ENCODE measurements around the gene ZNF780A. TPM values are rescaled to one million over a fixed set of nuclear protein-coding genes. Genes with fewer than 3 reads are reported as not detected.

ZNF780A gene
- total and polyA plus RNA-seq, 2 of the 13 experiments (the other 11 are each of a cell fraction or from before 2014, with no cell fraction given), result 13.5 to 22.7 TPM

GRCh38 chr19:40055832-40056504, 34.8 kb downstream of the ZNF780A start, which contains the start of gene ZNF780B (continued):
- no peak for TF ChIP-seq PRDM15 (CRISPR knock-in tag; IDR thresholded peaks at IDR 0.05)
- TF ChIP-seq U2AF2 (IDR thresholded peaks at IDR 0.05; ENCODE audit: low read depth, low read length), result no peak
- no peak for TF ChIP-seq KDM6A (CRISPR knock-in tag; IDR thresholded peaks at IDR 0.05; ENCODE audit: low read depth)
- peak; percentile 40; the same call in 1 of the 2 replicates for TF ChIP-seq ZNF276 (CRISPR knock-in tag; IDR thresholded peaks at IDR 0.05; ENCODE audit: low read depth)
- TF ChIP-seq ZNF33B (CRISPR knock-in tag; IDR thresholded peaks at IDR 0.05), result peak; percentile 88; the same call in 1 of the 2 replicates
- TF ChIP-seq SMAD1 (CRISPR knock-in tag; IDR thresholded peaks at IDR 0.05; ENCODE audit: borderline replicate concordance, low read depth), result no peak
- peak; percentile 72; the same call in 1 of the 2 replicates for TF ChIP-seq THAP9 (CRISPR knock-in tag; IDR thresholded peaks at IDR 0.05; ENCODE audit: borderline replicate concordance)
- TF ChIP-seq NFYC (CRISPR knock-in tag; IDR thresholded peaks at IDR 0.05), result no peak
- TF ChIP-seq ZNF543 (CRISPR knock-in tag; IDR thresholded peaks at IDR 0.05), result peak; percentile 91
- TF ChIP-seq ZNF17 (CRISPR knock-in tag; IDR thresholded peaks at IDR 0.05), result no peak
- peak; percentile 82; the same call in 1 of the 2 replicates for TF ChIP-seq KDM4B (CRISPR knock-in tag; IDR thresholded peaks at IDR 0.05)
- no peak for TF ChIP-seq ZNF383 (CRISPR knock-in tag; IDR thresholded peaks at IDR 0.05; ENCODE audit: borderline replicate concordance)
- TF ChIP-seq ZNF780A (CRISPR knock-in tag; IDR thresholded peaks at IDR 0.05), result no peak
- no peak for TF ChIP-seq ZFP1 (CRISPR knock-in tag; IDR thresholded peaks at IDR 0.05)
- TF ChIP-seq MAX (IDR thresholded peaks at IDR 0.05), result peak; percentile 68
- no peak for TF ChIP-seq ELF4 (CRISPR knock-in tag; IDR thresholded peaks at IDR 0.05; ENCODE audit: borderline replicate concordance)
- TF ChIP-seq ZNF816 (CRISPR knock-in tag; IDR thresholded peaks at IDR 0.05; ENCODE audit: borderline replicate concordance), result no peak
- no peak for TF ChIP-seq YY1 (IDR thresholded peaks at IDR 0.05; ENCODE audit: insufficient read depth, insufficient replicate concordance, low read depth, low read length)
- no peak for TF ChIP-seq ZNF496 (CRISPR knock-in tag; IDR thresholded peaks at IDR 0.05; ENCODE audit: insufficient replicate concordance)
- TF ChIP-seq ZNF510 (CRISPR knock-in tag; IDR thresholded peaks at IDR 0.05; ENCODE audit: low read depth), result no peak
- no peak for TF ChIP-seq FOXA1 (IDR thresholded peaks at IDR 0.05)
- TF ChIP-seq FOXA1 (CRISPR knock-in tag; IDR thresholded peaks at IDR 0.05), result no peak
- 0 out of 2 replicates have a peak, but pooled peaks have one; percentile 70 for TF ChIP-seq TOPORS (CRISPR knock-in tag; IDR thresholded peaks at IDR 0.05)
